Fibroblast of skin of left biceps (primary cell): ENCODE data around the gene DDX10.
"Not testable (repeated sequence)": the region's sequence is repeated elsewhere in the genome, so short reads cannot be mapped to it uniquely, and the experiment has no call there.

Experiments
- DNase-seq, 2 experiments: peaks; one replicate each; pipeline ENCODE4 v3.0.0-alpha.2; 2013; ENCODE audit warnings: low read depth in 2 of 2

DDX10 gene

GRCh38 chr11:108664730-108665525, at the start of gene DDX10:
DDX10 (plus strand) TSS chr11:108665069; CDS start chr11:108665154, 85 bp downstream.
- peak; percentile 96 for DNase-seq

- peak; percentile 26 to 35 for DNase-seq
These were observed 48.3 kb upstream of the DDX10 start for GRCh38 chr11:108616549-108616948.

- no peak for DNase-seq
These were observed 47.8 kb upstream of the DDX10 start for GRCh38 chr11:108617055-108617454.

- no peak for DNase-seq
These were observed 46.3 kb upstream of the DDX10 start for GRCh38 chr11:108618529-108618928.

- no peak for DNase-seq
These were observed 43.7 kb upstream of the DDX10 start for GRCh38 chr11:108620958-108621772.

- no peak for DNase-seq
These were observed 42.5 kb upstream of the DDX10 start for GRCh38 chr11:108622341-108622740.

GRCh38 chr11:108624196-108624925, 40.5 kb upstream of the DDX10 start:
- DNase-seq = no peak

GRCh38 chr11:108628326-108628725, 36.5 kb upstream of the DDX10 start:
- no peak for DNase-seq

GRCh38 chr11:108628812-108629211, 36.1 kb upstream of the DDX10 start:
- DNase-seq = no peak

GRCh38 chr11:108629274-108629673, 35.6 kb upstream of the DDX10 start:
- no peak for DNase-seq

GRCh38 chr11:108632041-108632704, 32.7 kb upstream of the DDX10 start:
- DNase-seq = no peak

GRCh38 chr11:108635106-108635505, 29.8 kb upstream of the DDX10 start:
- DNase-seq = no peak

GRCh38 chr11:108636222-108636621, 28.6 kb upstream of the DDX10 start:
- DNase-seq = no peak

GRCh38 chr11:108639146-108639545, 25.7 kb upstream of the DDX10 start:
- no peak for DNase-seq

- not testable (repeated sequence) for DNase-seq
These were observed 23.1 kb upstream of the DDX10 start for GRCh38 chr11:108641752-108642151.

GRCh38 chr11:108643974-108644373, 20.9 kb upstream of the DDX10 start:
- DNase-seq = no peak

- DNase-seq = no peak
These were observed 18.9 kb upstream of the DDX10 start for GRCh38 chr11:108645970-108646369.

- DNase-seq = no peak
These were observed 17.5 kb upstream of the DDX10 start for GRCh38 chr11:108647387-108647700.

GRCh38 chr11:108647701-108648527, 17.0 kb upstream of the DDX10 start:
- DNase-seq = peak; percentile 47 to 55

- no peak for DNase-seq
These were observed 16.4 kb upstream of the DDX10 start for GRCh38 chr11:108648528-108648885.

- DNase-seq = not testable (repeated sequence)
These were observed 10.8 kb upstream of the DDX10 start for GRCh38 chr11:108654100-108654499.
